NCI-H345 (cell line): ENCODE measurements around the gene G6PD.
"Not testable (repeated sequence)": the region's sequence is repeated elsewhere in the genome, so short reads cannot be mapped to it uniquely, and the experiment has no call there.

ENCODE experiments used
- DNase-seq: peaks from one replicate; lab custom pipeline; 2025; lab: John Stamatoyannopoulos, UW

Gene G6PD

GRCh38 chrX:154546354-154547244, at the start of gene G6PD:
Gene G6PD (minus strand): TSS chrX:154546846. CDS start chrX:154546155, 691 bp downstream.
- peak; percentile 81 for DNase-seq

DNA sequence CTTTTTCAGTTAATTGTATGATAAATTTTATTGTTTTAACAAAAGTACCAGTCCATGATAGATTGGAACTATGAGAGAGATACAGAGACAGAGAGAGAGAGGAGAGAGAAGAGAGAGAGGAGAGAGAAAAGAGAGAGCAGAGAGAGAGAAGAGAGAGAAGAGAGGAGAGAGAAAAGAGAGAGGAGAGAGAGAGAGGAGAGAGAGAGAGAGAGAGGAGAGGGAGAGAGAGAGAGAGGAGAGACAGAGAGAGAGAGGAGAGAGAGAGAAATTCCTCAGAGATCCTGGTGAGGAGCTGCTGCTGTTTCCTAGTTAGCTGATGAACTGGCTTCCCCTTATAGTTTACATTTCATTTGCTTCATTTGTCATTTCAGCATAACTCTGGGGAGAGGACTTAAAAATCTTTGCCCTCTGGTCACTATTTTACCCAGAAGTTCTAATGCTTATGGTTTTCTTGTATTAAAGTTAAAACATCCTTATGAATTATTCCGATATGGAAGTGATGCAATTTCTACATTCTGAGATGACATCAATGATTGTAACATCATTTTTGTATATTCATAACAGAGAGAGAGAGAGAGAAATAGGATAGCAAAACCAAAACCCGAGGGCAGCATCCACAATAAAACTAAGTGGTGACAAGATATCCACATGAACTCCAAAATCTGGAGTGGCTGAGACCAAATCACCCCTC, 49.1 kb upstream of the G6PD start:
- no peak for DNase-seq

DNA sequence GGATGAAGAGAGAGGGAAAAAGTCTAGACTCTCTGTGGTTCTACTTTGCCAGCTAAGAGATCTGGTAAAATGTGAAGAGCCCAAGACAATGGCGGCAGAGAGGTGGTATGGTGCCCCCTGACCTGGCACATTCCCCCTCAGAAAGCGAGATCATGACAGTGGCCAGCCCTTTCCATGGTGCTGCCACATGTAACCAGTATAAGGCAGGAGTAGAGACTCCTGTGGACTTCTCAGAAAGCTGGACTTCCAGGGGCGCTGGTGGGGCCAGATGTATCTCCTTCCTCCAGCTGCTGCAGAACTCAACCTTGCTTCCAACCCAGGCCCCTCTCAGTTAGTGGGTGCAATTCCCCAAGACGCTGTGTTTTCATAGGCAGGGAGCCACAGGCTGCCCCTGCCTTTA, 47.8 kb upstream of the G6PD start:
- no peak for DNase-seq

DNA sequence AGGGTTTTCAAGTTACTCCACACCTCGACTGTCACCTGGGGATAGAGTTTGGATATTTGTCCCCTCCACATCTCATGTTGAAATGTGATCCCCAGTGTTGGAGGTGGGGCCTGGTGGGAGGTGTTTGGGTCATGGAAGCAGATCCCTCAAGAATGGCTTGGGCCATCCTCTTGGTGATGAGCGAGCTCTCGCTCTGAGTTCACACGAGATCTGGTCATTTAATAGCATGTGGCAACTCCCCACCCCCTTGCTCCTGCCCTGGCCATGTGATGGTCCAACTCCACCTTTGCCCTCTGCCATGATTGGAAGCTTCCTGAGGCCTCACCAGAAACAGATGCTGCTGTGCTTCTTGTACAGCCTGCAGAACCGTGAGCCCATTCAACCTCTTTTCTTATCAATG, 46.6 kb upstream of the G6PD start:
- DNase-seq, result no peak

DNA sequence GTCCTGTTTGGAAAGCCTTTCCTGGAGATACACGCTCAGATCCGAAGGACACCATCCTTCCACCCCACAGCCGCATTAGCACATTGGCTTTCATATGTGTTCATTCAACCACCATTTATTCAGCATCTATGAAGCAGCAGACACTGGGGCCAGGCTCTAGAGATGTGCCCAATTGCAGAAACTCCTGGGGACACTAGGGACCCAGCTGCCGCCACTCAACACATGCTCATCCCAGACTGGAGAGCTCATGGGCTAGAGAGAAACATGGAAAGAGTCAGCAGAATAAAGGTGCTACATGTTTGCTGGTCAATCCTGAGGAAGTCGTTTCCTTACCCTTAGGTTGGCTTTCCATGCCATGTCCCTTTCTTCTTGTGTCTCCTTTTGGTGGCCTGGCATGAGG, 45.9 kb upstream of the G6PD start:
- no peak for DNase-seq

DNA sequence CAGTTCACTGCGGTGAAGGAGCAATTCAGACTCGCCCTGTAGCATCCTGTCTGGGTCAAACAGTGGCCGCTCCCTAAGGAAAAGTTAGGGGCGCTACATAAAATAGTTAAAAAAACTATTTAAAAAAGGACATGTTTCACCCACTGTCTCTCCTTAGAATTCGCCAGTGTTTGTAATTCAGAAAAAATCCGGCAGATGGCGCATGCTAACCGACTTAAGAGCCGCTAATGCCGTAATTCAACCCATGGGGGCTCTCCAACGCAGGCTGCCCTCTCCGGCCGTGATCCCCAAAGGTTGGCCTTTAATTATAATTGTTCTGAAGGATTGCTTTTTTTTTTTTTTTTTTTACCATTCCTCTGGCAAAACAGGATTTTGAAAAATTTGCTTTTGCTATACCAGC, 43.8 kb upstream of the G6PD start:
- DNase-seq, result not testable (repeated sequence)

- DNase-seq, result not testable (repeated sequence)
These were observed 38.0 kb upstream of the G6PD start, which contains the start of gene CTAG1A for GRCh38 chrX:154584585-154585183. Gene CTAG1A (plus strand): TSS chrX:154585133. CDS start chrX:154585207, 74 bp downstream.

DNA sequence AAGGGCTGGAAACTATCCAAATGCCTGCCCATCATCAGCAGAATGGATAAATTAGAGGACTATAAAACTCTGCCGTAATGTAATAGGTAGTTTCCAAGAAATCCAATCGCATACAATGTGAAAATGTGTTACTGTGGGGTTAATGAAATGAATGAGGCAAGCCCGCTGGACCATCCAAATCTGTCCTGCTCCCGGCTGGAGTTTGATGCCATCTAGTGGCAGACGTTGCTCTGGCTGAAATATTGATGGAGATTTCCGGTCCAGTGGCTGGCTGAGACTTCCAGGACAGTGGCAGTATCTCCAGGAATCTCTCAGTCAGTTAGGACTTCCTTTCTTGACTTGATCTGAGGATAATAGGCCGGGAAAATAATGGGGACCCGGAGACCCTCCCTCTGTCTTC, 36.3 kb upstream of the G6PD start:
- not testable (repeated sequence) for DNase-seq

GRCh38 chrX:154575076-154575475, 28.4 kb upstream of the G6PD start:
- not testable (repeated sequence) for DNase-seq

GRCh38 chrX:154573061-154573460, 26.4 kb upstream of the G6PD start:
- DNase-seq, result not testable (repeated sequence)

DNA sequence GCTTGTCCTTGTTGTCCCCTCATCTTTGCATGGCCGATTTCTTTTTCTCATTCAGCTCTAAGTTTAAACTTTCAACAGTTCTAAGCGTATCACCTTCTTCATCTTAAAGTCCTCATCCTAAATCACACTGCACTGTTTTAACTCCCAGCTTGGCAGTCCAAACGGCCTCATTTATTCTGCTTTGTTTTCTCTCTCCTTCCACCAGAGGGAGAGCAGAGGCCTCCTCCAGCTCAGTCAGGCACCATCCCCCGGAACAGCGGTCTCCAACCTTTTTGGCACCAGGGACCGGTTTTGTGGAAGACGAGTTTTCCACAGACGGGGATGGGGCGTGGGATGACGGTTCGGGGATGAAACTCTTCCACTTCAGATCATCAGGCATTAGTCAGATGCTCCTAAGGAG, 23.7 kb upstream of the G6PD start:
- not testable (repeated sequence) for DNase-seq

- DNase-seq, result not testable (repeated sequence)
These were observed 15.6 kb upstream of the G6PD start for GRCh38 chrX:154562295-154562694.

DNA sequence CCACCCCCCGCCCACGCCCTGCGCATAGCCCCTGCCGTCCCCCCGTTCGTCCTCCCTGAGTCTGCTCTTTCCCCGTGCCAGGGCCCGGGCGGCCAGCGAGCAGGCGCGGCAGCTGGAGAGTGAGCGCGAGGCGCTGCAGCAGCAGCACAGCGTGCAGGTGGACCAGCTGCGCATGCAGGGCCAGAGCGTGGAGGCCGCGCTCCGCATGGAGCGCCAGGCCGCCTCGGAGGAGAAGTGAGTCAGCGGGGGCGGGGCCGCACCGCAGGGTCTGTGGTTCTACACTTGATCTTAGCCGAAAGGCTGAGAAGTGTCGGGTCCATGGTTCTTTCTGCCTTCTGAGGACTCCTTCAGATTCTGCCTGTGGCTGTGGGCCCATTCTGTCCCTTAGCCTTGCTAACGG, 13.7 kb upstream of the G6PD start:
- not testable (repeated sequence) for DNase-seq

DNA sequence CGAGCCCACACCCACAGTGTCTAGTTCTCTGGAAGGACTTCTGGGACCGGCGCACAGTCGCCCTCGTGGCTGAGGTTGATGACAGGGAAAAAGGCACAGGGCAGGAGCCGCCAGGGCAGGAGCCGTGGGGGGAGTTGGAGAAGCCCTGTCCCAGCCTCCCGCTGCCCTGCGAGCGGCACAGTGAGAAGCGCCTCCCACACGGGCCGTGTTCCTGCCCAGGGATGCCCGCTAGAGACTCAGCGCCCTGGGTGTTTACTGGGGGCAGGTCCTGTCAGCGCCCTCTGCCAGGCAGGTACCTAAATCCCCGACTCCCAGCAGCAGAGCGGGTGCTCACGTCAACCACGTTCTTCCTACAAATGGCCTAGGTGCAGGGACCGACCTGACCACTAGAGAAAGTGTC, 12.2 kb upstream of the G6PD start:
- DNase-seq, result not testable (repeated sequence)

DNA sequence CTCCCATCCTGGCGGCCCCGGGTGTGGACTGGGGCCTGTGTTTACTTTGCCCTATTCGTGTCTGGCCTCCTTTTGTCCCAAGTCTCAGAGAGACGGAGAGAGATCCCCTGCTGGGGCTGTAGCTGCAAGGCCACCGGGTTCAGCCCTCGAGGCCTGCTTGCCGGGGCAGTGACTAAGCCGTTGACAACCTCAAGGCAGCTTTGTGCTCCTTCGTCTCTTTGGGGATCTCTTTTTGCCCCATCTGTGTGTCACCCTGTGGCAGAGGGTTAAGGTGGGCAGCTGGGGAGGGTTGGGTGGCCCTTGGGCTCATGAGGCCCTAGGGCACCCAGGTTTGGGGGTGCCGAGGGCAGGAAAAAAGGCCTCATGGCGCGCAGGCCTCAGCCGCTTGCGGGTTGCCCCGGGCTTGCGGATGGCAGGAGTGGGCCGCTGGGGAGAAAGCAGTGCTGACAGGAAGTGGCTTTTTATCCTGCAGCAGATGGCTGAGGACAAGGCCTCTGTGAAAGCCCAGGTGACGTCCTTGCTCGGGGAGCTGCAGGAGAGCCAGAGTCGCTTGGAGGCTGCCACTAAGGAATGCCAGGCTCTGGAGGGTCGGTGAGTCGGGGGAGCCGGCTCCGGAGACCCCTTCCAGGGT, 11.5 kb upstream of the G6PD start:
- DNase-seq, result not testable (repeated sequence)

DNA sequence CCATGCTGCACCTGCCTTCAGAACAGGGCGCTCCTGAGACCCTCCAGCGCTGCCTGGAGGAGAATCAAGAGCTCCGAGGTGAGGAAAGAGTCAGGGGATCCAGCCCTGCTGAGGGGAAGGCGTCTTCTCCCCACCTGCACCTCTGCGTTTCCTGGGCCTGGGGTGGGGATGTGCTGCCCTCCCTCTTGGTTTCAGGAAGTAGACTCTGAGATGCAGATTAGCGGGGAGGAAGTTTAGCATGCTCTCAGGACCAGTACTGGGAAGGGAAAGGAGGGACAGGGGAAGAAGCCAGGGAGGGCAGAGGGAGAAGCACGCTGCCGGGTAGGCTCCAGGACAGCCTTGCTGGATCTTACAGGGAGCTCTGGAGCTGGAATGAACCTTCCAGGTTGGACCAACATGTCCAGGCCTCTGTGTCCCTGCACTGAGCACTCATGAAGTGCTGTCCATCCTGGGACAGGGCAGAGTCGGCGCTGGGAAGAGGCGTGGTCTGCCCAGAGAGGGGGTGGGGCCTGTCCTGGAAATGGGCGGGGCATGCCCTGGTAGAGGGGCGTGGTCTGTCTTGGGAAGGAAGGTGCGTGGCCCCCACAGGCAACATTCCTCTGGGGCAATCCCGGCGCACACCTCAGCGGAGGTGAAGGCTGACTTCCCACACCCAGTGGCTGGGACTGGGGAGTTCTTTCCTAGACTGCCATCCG, 5.6 kb upstream of the G6PD start:
- DNase-seq, result not testable (repeated sequence)

DNA sequence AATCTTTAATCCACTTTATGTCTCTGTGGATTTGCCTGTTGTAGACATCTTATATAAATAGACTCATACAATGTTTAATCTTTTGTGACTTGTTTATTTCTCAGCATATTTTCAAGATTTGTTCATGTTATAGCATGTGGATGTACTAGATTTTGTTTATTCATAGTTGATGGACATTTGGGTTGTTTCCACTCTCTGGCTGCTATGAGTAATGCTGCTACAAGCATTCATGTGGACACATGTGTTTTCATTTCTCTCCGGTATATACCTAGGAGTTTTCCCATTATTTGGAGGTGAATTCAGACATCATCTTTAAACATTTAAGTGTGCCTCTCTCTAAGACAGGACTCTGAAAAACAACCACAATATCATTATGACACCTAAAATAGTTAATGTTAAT, 3.1 kb upstream of the G6PD start:
- no peak for DNase-seq

DNA sequence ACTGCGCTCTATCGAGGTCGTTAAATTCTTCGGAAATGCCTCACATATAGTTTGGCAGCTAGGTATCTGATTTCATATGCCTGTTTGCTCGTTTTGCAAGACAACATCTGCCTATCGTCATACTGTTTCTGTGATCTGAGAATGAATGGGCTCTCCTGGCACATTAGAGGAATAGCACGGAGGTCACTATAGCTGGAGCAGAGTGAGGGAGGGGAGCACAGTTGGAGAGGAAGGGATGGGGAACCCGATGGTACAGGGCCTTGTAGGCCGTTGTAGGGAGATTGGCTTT, 1.3 kb upstream of the G6PD start:
- no peak for DNase-seq

GRCh38 chrX:154547245-154548027, 790 bp upstream of the G6PD start, which contains the start of gene IKBKG:
Gene IKBKG (plus strand): TSS chrX:154547620. CDS start chrX:154552003, 4,383 bp downstream.
- DNase-seq, result peak; percentile 87

DNA sequence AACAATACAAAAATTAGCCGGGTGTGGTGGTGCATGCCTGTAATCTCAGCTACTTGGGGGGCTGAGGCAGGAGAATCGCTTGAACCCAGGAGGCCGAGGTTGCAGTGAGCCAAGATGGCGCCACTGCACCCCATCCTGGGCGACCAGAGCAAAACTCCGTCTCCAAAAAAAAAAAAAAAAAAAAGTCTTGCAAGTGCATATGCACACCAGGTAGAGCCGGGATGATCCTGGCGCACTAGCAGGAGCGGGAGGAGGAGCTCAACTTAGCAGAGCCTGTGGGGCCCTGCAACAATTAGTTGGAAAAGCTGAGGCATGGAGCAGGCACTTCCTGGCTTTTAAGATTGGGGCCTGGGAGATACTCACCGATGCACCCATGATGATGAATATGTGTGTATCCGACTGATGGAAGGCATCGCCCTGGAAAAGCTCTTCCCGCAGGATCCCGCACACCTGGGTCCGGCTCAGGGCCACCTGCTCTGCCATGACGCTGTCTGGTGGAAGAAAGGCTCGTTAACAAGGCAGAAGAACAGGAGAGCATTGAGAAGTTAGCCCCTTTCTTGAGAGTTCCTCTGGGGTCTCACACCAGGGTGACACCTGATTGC, 872 bp downstream of the G6PD start:
- DNase-seq, result no peak
